GM23338 (cell line): ENCODE results near the gene COA1. TPM values are rescaled to one million over a fixed set of nuclear protein-coding genes. Genes with fewer than 3 reads are reported as not detected.

Source experiments
- ATAC-seq: fragments of 200-7000 bp; cut with Tn5 transposase; 3 replicates; pipeline ENCODE4 v1.9.1; 2020
- DNase-seq: peaks from one replicate; pipeline ENCODE4 v3.0.0-alpha.2; 2015; ENCODE audit warnings: low spot score
- H2AFZ ChIP-seq: fragments of 200-600 bp; sonication (generic); 2 replicates; pipeline ENCODE4 v1.8.0; 2016; ENCODE audit warnings: antibody characterized with exemption, mild to moderate bottlenecking, moderate library complexity
- H3F3A ChIP-seq: fragments of 200-600 bp; sonication (generic); replicated peaks from 2 replicates; pipeline ENCODE4 v1.8.0; 2017; ENCODE audit warnings: antibody characterized with exemption, mixed run types, low read depth
- H3K27ac ChIP-seq: fragments of 200-600 bp; sonication (generic); 2 replicates; pipeline ENCODE4 v1.6.1; 2016; ENCODE audit warnings: low read depth
- H3K27me3 ChIP-seq: fragments of 200-600 bp; sonication (generic); 2 replicates; pipeline ENCODE4 v1.8.0; 2016; ENCODE audit warnings: mild to moderate bottlenecking, mixed run types, moderate library complexity; ENCODE audit not compliant: insufficient read depth
- H3K36me3 ChIP-seq: fragments of 200-600 bp; sonication (generic); 2 replicates; pipeline ENCODE4 v1.8.0; 2016; ENCODE audit warnings: mild to moderate bottlenecking; ENCODE audit not compliant: insufficient read depth
- H3K4me1 ChIP-seq: fragments of 200-600 bp; sonication (generic); 2 replicates; pipeline ENCODE4 v1.8.0; 2016; ENCODE audit warnings: mild to moderate bottlenecking, moderate library complexity; ENCODE audit not compliant: insufficient read depth
- H3K4me2 ChIP-seq: fragments of 200-600 bp; sonication (generic); 2 replicates; pipeline ENCODE4 v1.7.1; 2017; ENCODE audit warnings: mixed run types
- H3K4me3 ChIP-seq: fragments of 200-600 bp; sonication (generic); 2 replicates; pipeline ENCODE4 v1.6.1; 2016; ENCODE audit warnings: mixed run types
- H3K79me2 ChIP-seq: fragments of 200-600 bp; sonication (generic); replicated peaks from 2 replicates; pipeline ENCODE4 v1.8.0; 2017; ENCODE audit warnings: mild to moderate bottlenecking; ENCODE audit not compliant: insufficient read depth
- H3K9me2 ChIP-seq: fragments of 200-600 bp; sonication (generic); 2 replicates; pipeline ENCODE4 v1.8.0; 2017; ENCODE audit not compliant: insufficient read depth
- H4K20me1 ChIP-seq: fragments of 200-600 bp; sonication (generic); replicated peaks from 2 replicates; pipeline ENCODE4 v1.8.0; 2017; ENCODE audit warnings: mild to moderate bottlenecking; ENCODE audit not compliant: insufficient read depth
- H3K27ac Mint-ChIP-seq: 2 replicates; pipeline ENCODE4 v1.8.0; 2020; ENCODE audit warnings: inconsistent platforms, mild to moderate bottlenecking, moderate library complexity, mixed read lengths
- H3K27me3 Mint-ChIP-seq: 3 replicates; pipeline ENCODE4 v1.8.0; 2022; ENCODE audit warnings: low read depth, mild to moderate bottlenecking, moderate library complexity, mixed read lengths, inconsistent platforms; ENCODE audit not compliant: insufficient read depth, poor library complexity
- H3K36me3 Mint-ChIP-seq: 3 replicates; pipeline ENCODE4 v1.8.0; 2021; ENCODE audit warnings: low read depth, mild to moderate bottlenecking, inconsistent platforms, moderate library complexity, mixed read lengths
- H3K4me1 Mint-ChIP-seq: 3 replicates; pipeline ENCODE4 v1.8.0; 2020; ENCODE audit warnings: mild to moderate bottlenecking, inconsistent platforms, mixed read lengths
- H3K4me3 Mint-ChIP-seq: 3 replicates; pipeline ENCODE4 v1.8.0; 2021; ENCODE audit warnings: moderate library complexity, mild to moderate bottlenecking, inconsistent platforms, mixed read lengths
- H3K9me3 Mint-ChIP-seq: 3 replicates; pipeline ENCODE4 v1.8.0; 2020; ENCODE audit warnings: moderate library complexity, mild to moderate bottlenecking, inconsistent platforms, mixed read lengths
- CTCF ChIP-seq, 2 experiments: fragments of 200-600 bp in 1 of 2; sonication (generic) in 1 of 2; conservative IDR thresholded peaks; 2 replicates each; pipeline versions ENCODE4 v1.5.1 to v1.6.1; 2016 to 2017; ENCODE audit warnings: antibody characterized with exemption in 2 of 2, low read depth in 2 of 2, mild to moderate bottlenecking in 2 of 2, moderate library complexity in 1 of 2
- EZH2 ChIP-seq: fragments of 200-600 bp; sonication (generic); IDR thresholded peaks from one replicate; pipeline ENCODE4 v1.8.0; 2017; ENCODE audit warnings: antibody characterized with exemption, mild to moderate bottlenecking, low read depth; ENCODE audit not compliant: unreplicated experiment
- EZH2phosphoT487 ChIP-seq: fragments of 200-600 bp; sonication (generic); IDR thresholded peaks from one replicate; pipeline ENCODE4 v1.8.1; 2018; ENCODE audit warnings: antibody characterized with exemption; ENCODE audit not compliant: unreplicated experiment
- POLR2AphosphoS5 ChIP-seq: IDR thresholded peaks from 2 replicates; pipeline ENCODE4 v1.6.1; 2016; ENCODE audit warnings: antibody characterized with exemption, low read depth
- ZNF114 ChIP-seq: fragments of 250-450 bp; sonication (Bioruptor Pico); IDR thresholded peaks from 2 replicates; pipeline ENCODE4 v1.5.0; 2020; ENCODE audit warnings: mild to moderate bottlenecking, moderate library complexity
- ZNF331 ChIP-seq: fragments of 250-450 bp; sonication (Bioruptor Pico); IDR thresholded peaks from 2 replicates; pipeline ENCODE4 v1.5.0; 2020; ENCODE audit warnings: low read depth, mild to moderate bottlenecking, moderate library complexity
- ZNF462 ChIP-seq: fragments of 250-450 bp; sonication (Bioruptor Pico); IDR thresholded peaks from 2 replicates; pipeline ENCODE4 v1.5.0; 2020; ENCODE audit warnings: mild to moderate bottlenecking, moderate library complexity
- polyA plus RNA-seq: library from polyadenylated mRNA; unstranded; fragments of >200 nt; fragmentation: Nextera tagmentation; extraction: Ambion mirVana; gene quantifications from 2 replicates; pipeline ENCODE4 v1.2.1, GENCODE V29; 2016
- total RNA-seq: library from RNA; depleted of rRNA; stranded (reverse); fragments of >200 nt; shearing (Covaris generic); gene quantifications from 2 replicates; pipeline ENCODE4 v1.2.3, GENCODE V29; 2014

The COA1 gene
- total and polyA plus RNA-seq, 2 experiments from 2014 or later: 156 to 158 TPM

GRCh38 chr7:43621729-43622448 is 107.4 kb downstream of the COA1 start (continued):
- TF ChIP-seq ZNF114 (CRISPR knock-in tag): no peak

DNA sequence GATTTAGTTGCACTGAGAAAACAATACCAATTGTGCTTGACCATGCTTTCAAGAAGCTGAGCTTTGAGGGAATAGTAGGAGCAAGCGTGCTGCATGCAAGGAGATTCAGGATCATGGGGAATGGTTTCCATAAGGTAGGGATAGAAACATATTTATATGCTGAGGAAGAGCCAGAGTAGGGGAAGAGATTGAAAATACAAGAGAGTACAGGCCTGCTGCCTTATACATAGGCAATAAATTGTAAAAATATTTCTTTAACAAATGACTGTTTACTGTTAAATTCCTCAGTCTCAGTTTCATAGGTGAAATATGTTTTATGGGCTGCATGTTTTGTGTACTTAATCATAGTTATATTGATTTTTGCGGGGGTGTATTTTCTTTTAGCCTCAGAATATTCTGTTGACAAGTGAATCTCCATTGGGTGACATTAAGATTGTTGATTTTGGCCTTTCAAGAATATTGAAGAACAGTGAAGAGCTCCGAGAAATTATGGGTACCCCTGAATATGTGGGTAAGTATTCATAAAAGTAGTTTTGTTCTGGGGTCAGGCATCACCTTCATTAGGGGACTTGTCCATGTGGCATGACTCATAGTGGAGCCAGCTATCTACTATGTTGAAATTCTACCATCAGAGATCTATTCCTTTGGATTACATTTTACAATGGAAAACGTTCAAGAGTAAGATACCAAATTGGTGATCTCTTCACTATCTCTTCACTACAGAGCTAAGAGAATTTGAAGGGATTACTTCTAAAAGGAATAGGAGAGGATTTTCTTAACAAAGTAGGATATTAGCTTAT is 109.9 kb downstream of the COA1 start:
- H3K4me1 ChIP-seq: peaks cover 7% of the 10 kb centered on the region; the same call in 1 of the 2 replicates
- H3K4me3 Mint-ChIP-seq: no peak overlapping the region
- TF ChIP-seq EZH2phosphoT487 (no peak), ZNF462 (no peak), CTCF (conservative IDR thresholded peaks at IDR 0.05; ENCODE audit: low read depth in 2 of 2) (no peak), POLR2AphosphoS5 (no peak), ZNF331 (no peak), EZH2 (no peak)
- H3K36me3 Mint-ChIP-seq: peaks cover 13% of the 10 kb centered on the region
- ATAC-seq (no peak), DNase-seq (no peak)
- no peak overlapping the region for H3K27ac Mint-ChIP-seq
- no peaks in the 10 kb centered on the region for H3K9me2 ChIP-seq
- no peaks in the 10 kb centered on the region; the same call in 1 of the 2 replicates for H3K36me3 ChIP-seq
- H4K20me1 ChIP-seq: no peaks in the 10 kb centered on the region; the same call in 1 of the 2 replicates
- no peaks in the 10 kb centered on the region for H3K27me3 ChIP-seq
- no peak overlapping the region for H3K4me2 ChIP-seq
- no peak overlapping the region for H3K4me3 ChIP-seq
- no peaks in the 10 kb centered on the region for H3K79me2 ChIP-seq
- peaks cover 5% of the 10 kb centered on the region for H3K27me3 Mint-ChIP-seq
- no peaks in the 10 kb centered on the region for H3K9me3 Mint-ChIP-seq
- no peaks in the 10 kb centered on the region for H3F3A ChIP-seq
- H2AFZ ChIP-seq: no peak overlapping the region
- no peak overlapping the region for H3K27ac ChIP-seq
- peaks cover 4% of the 10 kb centered on the region for H3K4me1 Mint-ChIP-seq
